GM19240 (cell line): ENCODE data around the gene EIF4E2.

Experiments
- DNase-seq: peaks from one replicate; pipeline ENCODE4 v3.0.0; 2011; ENCODE audit warnings: low spot score; ENCODE audit not compliant: insufficient read length

The EIF4E2 gene

GRCh38 chr2:232593982-232594381 lies 43.5 kb downstream of the EIF4E2 start:
- no peak for DNase-seq

- no peak for DNase-seq
Observed at GRCh38 chr2:232597362-232598079, 47.0 kb downstream of the EIF4E2 start.

- DNase-seq, result no peak
Observed at GRCh38 chr2:232598293-232598692, 47.8 kb downstream of the EIF4E2 start.

- DNase-seq, result no peak
Observed at GRCh38 chr2:232600053-232600773, 49.7 kb downstream of the EIF4E2 start.

GRCh38 chr2:232603283-232603682 lies 52.8 kb downstream of the EIF4E2 start:
- DNase-seq, result no peak

GRCh38 chr2:232604535-232604934 lies 54.0 kb downstream of the EIF4E2 start:
- no peak for DNase-seq

- no peak for DNase-seq
Observed at GRCh38 chr2:232607011-232607410, 56.5 kb downstream of the EIF4E2 start.

- no peak for DNase-seq
Observed at GRCh38 chr2:232609607-232610006, 59.1 kb downstream of the EIF4E2 start.

- DNase-seq, result no peak
Observed at GRCh38 chr2:232610081-232610480, 59.6 kb downstream of the EIF4E2 start.

- no peak for DNase-seq
Observed at GRCh38 chr2:232611061-232611460, 60.6 kb downstream of the EIF4E2 start.

GRCh38 chr2:232611559-232612218 lies 61.2 kb downstream of the EIF4E2 start:
- peak; percentile 37 for DNase-seq

GRCh38 chr2:232613538-232614134 lies 63.1 kb downstream of the EIF4E2 start:
- DNase-seq, result no peak

- DNase-seq, result no peak
Observed at GRCh38 chr2:232615339-232615738, 64.8 kb downstream of the EIF4E2 start.
